ENCODE data around the gene GCN1. TPM values are rescaled to one million over a fixed set of nuclear protein-coding genes. Genes with fewer than 3 reads are reported as not detected.

The GCN1 gene
- polyA plus RNA-seq, 1 donor (not counting 4 experiments of a cell fraction or from before 2014, with no cell fraction given) = 34.1 TPM

- Histone ChIP-seq H3K9me1 (ENCODE audit: control insufficient read depth, extremely low read depth, insufficient read depth, low read length) (peaks cover 2% of the 10 kb centered on the region), H3K27me3 (ENCODE audit: control insufficient read depth, extremely low read depth, insufficient read depth, low read length) (no peaks in the 10 kb centered on the region), H3K36me3 (ENCODE audit: control insufficient read depth in 2 of 2, extremely low read depth in 1 of 2, insufficient read depth in 2 of 2, low read length in 2 of 2) (peaks cover 34 to 54% of the 10 kb centered on the region in 2 experiments), H3K9me3 (ENCODE audit: control insufficient read depth, low read depth, low read length) (no peaks in the 10 kb centered on the region), H4K20me1 (ENCODE audit: control insufficient read depth, extremely low read depth, insufficient read depth, low read length) (peaks cover 30% of the 10 kb centered on the region), H3K79me2 (ENCODE audit: control insufficient read depth, insufficient read depth, low read length) (peaks cover 64% of the 10 kb centered on the region), H2AFZ (ENCODE audit: control insufficient read depth, low read length) (no peak overlapping the region), H3K27ac (ENCODE audit: control insufficient read depth, insufficient read depth, low read length) (peak overlapping the region; percentile 28), H3K4me3 (ENCODE audit: control insufficient read depth in 2 of 3, extremely low read depth in 1 of 3, insufficient read depth in 2 of 3, low read depth in 1 of 3, low read length in 3 of 3) (no peak overlapping the region), H3K4me2 (ENCODE audit: control insufficient read depth, extremely low read depth, insufficient read depth, low read depth, low read length) (peak overlapping the region; percentile 9), H3K4me1 (ENCODE audit: control insufficient read depth, extremely low read depth, insufficient read depth, low read length) (peaks cover 26% of the 10 kb centered on the region), H3K9ac (ENCODE audit: control insufficient read depth, extremely low read depth, insufficient read depth, low read length) (peak overlapping the region; percentile 30)
- no peak for FAIRE-seq
- DNase-seq (ENCODE audit: low read depth, low spot score) = no peak
- dilution Hi-C loops (cut with MboI; ENCODE audit: extremely low pct_ligation_motif_present, low sequenced_read_pairs) = no loop called here
- TF ChIP-seq CTCF (optimal IDR thresholded peaks at IDR 0.05 in 1 of 3, IDR thresholded peaks at IDR 0.05 in 1 of 3, conservative IDR thresholded peaks at IDR 0.05 in 1 of 3; ENCODE audit: extremely low read depth in 1 of 3, insufficient read depth in 2 of 3, low read length in 3 of 3) = no peak
- TF ChIP-seq EZH2 (IDR thresholded peaks at IDR 0.05; ENCODE audit: low read length) = no peak
These were observed 93.3 kb downstream of the GCN1 start for GRCh38 chr12:120101182-120101581.

- H4K20me1 ChIP-seq (ENCODE audit: control insufficient read depth, extremely low read depth, insufficient read depth, low read length) = peaks cover 26% of the 10 kb centered on the region
- peaks cover 60% of the 10 kb centered on the region for H3K79me2 ChIP-seq (ENCODE audit: control insufficient read depth, insufficient read depth, low read length)
- DNase-seq (ENCODE audit: low read depth, low spot score) (no peak), FAIRE-seq (no peak)
- H3K36me3 ChIP-seq (ENCODE audit: control insufficient read depth in 2 of 2, extremely low read depth in 1 of 2, insufficient read depth in 2 of 2, low read length in 2 of 2) = peaks cover 37 to 54% of the 10 kb centered on the region in 2 experiments
- H3K4me1 ChIP-seq (ENCODE audit: control insufficient read depth, extremely low read depth, insufficient read depth, low read length) = peaks cover 26% of the 10 kb centered on the region
- TF ChIP-seq CTCF (optimal IDR thresholded peaks at IDR 0.05 in 1 of 3, IDR thresholded peaks at IDR 0.05 in 1 of 3, conservative IDR thresholded peaks at IDR 0.05 in 1 of 3; ENCODE audit: extremely low read depth in 1 of 3, insufficient read depth in 2 of 3, low read length in 3 of 3) = no peak
- TF ChIP-seq EZH2 (IDR thresholded peaks at IDR 0.05; ENCODE audit: low read length) = no peak
- no peak overlapping the region for H3K4me2 ChIP-seq (ENCODE audit: control insufficient read depth, extremely low read depth, insufficient read depth, low read depth, low read length)
- peaks cover 2% of the 10 kb centered on the region for H3K9me1 ChIP-seq (ENCODE audit: control insufficient read depth, extremely low read depth, insufficient read depth, low read length)
- no peak overlapping the region for H3K27ac ChIP-seq (ENCODE audit: control insufficient read depth, insufficient read depth, low read length)
- H3K4me3 ChIP-seq (ENCODE audit: control insufficient read depth in 2 of 3, extremely low read depth in 1 of 3, insufficient read depth in 2 of 3, low read depth in 1 of 3, low read length in 3 of 3) = no peak overlapping the region
- dilution Hi-C loops (cut with MboI; ENCODE audit: extremely low pct_ligation_motif_present, low sequenced_read_pairs) = no loop called here
- H3K9ac ChIP-seq (ENCODE audit: control insufficient read depth, extremely low read depth, insufficient read depth, low read length) = no peak overlapping the region
- H2AFZ ChIP-seq (ENCODE audit: control insufficient read depth, low read length) = no peak overlapping the region
- H3K9me3 ChIP-seq (ENCODE audit: control insufficient read depth, low read depth, low read length) = no peaks in the 10 kb centered on the region
- H3K27me3 ChIP-seq (ENCODE audit: control insufficient read depth, extremely low read depth, insufficient read depth, low read length) = no peaks in the 10 kb centered on the region
These were observed 93.9 kb downstream of the GCN1 start for GRCh38 chr12:120100630-120101029.
